Measurements from ENCODE around the gene CUBN.

DNA sequence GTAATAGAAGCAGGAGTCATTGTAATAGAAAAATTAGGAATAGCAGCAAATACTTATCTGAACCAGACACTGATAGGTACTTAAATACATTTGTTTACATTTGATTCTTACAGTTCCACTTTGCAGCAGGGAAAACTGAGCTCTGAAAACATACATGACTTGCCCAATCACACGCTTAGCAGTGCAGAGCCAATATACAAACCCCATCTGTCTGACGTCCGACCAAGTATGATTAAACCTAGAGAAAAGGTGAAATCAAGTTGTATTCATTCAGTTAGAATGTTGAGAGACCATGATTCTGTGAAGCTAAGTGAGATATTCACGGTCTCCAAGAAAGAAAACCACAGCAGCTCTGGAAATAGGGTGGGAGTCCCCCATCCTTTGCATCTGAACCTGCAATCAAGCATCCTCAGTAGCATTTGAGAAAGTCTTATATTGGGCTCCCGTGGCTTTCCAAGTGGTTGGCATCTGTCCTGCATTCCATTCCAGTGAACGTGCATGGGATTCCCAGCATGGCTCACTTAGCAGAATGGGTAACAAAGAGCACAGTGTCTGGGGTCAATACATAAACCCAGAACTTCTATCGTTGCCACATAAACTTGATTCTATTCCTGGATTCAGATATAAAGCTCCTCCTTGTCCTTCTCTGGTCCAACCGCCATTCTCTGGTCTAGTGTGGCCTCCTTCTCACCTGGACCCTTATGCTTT is 163.7 kb downstream of the CUBN start:
- TF ChIP-seq ZSCAN20 (CRISPR knock-in tag; IDR thresholded peaks at IDR 0.05) (no peak), JUNB (IDR thresholded peaks at IDR 0.05) (no peak), RAD21 (conservative IDR thresholded peaks at IDR 0.05 in 1 of 2, IDR thresholded peaks at IDR 0.05 in 1 of 2) (no peak), RARB (CRISPR knock-in tag; IDR thresholded peaks at IDR 0.05) (no peak), NR3C1 (IDR thresholded peaks at IDR 0.05) (no peak), JUN (IDR thresholded peaks at IDR 0.05) (no peak), POLR2A (IDR thresholded peaks at IDR 0.05; ENCODE audit: low read length) (no peak), ESRRA (IDR thresholded peaks at IDR 0.05; ENCODE audit: borderline replicate concordance, low read length) (no peak), BHLHE40 (IDR thresholded peaks at IDR 0.05; ENCODE audit: low read depth, low read length) (no peak)
- TF ChIP-seq, protein P1, sequence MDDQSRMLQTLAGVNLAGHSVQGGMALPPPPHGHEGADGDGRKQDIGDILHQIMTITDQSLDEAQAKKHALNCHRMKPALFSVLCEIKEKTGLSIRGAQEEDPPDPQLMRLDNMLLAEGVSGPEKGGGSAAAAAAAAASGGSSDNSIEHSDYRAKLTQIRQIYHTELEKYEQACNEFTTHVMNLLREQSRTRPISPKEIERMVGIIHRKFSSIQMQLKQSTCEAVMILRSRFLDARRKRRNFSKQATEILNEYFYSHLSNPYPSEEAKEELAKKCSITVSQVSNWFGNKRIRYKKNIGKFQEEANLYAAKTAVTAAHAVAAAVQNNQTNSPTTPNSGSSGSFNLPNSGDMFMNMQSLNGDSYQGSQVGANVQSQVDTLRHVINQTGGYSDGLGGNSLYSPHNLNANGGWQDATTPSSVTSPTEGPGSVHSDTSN (IDR thresholded peaks at IDR 0.05) = no peak
- TF ChIP-seq, protein P2, sequence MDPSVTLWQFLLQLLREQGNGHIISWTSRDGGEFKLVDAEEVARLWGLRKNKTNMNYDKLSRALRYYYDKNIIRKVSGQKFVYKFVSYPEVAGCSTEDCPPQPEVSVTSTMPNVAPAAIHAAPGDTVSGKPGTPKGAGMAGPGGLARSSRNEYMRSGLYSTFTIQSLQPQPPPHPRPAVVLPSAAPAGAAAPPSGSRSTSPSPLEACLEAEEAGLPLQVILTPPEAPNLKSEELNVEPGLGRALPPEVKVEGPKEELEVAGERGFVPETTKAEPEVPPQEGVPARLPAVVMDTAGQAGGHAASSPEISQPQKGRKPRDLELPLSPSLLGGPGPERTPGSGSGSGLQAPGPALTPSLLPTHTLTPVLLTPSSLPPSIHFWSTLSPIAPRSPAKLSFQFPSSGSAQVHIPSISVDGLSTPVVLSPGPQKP (IDR thresholded peaks at IDR 0.05; ENCODE audit: low read depth, low read length) = no peak
- TF ChIP-seq, protein P3, sequence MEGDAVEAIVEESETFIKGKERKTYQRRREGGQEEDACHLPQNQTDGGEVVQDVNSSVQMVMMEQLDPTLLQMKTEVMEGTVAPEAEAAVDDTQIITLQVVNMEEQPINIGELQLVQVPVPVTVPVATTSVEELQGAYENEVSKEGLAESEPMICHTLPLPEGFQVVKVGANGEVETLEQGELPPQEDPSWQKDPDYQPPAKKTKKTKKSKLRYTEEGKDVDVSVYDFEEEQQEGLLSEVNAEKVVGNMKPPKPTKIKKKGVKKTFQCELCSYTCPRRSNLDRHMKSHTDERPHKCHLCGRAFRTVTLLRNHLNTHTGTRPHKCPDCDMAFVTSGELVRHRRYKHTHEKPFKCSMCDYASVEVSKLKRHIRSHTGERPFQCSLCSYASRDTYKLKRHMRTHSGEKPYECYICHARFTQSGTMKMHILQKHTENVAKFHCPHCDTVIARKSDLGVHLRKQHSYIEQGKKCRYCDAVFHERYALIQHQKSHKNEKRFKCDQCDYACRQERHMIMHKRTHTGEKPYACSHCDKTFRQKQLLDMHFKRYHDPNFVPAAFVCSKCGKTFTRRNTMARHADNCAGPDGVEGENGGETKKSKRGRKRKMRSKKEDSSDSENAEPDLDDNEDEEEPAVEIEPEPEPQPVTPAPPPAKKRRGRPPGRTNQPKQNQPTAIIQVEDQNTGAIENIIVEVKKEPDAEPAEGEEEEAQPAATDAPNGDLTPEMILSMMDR (IDR thresholded peaks at IDR 0.05) = no peak
